ENCODE measurements around the gene OLFM2. TPM values are rescaled to one million over a fixed set of nuclear protein-coding genes. Genes with fewer than 3 reads are reported as not detected.

OLFM2 gene
- total and polyA plus RNA-seq, 9 of the 15 experiments (the other 6 are each of a cell fraction or from before 2014, with no cell fraction given) = 0.10 to 0.33 (median 0.23) TPM; not detected in 4

DNA sequence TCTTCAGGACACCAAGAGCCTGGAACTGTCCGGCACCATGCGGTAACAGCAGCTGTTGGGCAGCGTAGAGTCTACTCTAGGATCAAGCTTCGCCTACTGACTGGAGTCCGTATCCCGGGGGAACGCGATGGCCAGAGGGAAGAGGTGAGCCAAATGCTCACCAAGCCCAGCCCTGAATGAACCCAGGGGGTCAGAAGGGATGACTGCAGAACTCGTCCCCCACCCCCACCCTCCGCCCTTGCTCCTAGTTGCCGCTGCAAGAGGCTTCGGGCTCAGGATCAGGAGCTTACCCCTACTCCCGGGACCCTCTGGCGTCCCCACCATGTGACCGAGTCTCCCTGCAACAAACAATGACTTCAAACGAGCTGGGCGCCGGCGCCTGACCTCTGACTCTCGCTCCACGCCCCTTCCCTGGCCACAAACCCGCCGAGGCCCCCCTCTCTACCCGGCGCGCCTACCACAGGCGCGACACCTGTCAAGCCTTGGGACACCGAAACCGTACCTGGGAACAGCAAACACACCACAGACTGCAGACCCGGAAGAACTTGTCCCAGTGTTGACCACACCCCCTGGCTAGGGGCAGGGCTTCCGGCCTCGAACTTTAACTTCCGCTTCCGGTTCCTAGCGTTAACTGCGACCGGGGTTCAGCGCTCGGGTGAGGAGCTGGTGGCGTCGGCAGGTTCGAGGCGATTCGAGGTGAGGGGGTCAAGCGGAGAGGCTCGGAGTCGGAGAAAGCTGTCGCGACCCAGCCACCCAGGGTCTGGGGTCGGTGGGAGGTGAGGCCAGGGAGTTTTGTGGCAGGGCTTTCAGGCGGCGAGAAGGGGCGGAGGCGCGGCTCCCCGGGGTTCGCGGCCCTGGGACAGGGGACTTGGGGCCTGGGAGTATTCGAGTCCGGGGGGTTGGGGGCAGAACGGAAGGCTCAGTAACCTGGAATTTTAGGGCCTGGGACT, 108.8 kb downstream of the OLFM2 start, which contains the start of gene UBL5 (continued):
- TF ChIP-seq ZNF696 (CRISPR knock-in tag; conservative IDR thresholded peaks at IDR 0.05) (no peak), NR2C1 (IDR thresholded peaks at IDR 0.05) (peak; percentile 99), NR2C1 (tag; IDR thresholded peaks at IDR 0.05) (peak; percentile 99), FOXK2 (conservative IDR thresholded peaks at IDR 0.05 in 1 of 2, IDR thresholded peaks at IDR 0.05 in 1 of 2; ENCODE audit: low read depth in 2 of 2) (peak; percentile 94 to 95), FOXJ3 (CRISPR knock-in tag; IDR thresholded peaks at IDR 0.05) (no peak), ESRRB (CRISPR knock-in tag; IDR thresholded peaks at IDR 0.05; ENCODE audit: borderline replicate concordance) (no peak), ETS2 (tag; IDR thresholded peaks at IDR 0.05; ENCODE audit: borderline replicate concordance, poor library complexity, severe bottlenecking) (no peak), RNF2 (IDR thresholded peaks at IDR 0.05) (no peak), MTA2 (IDR thresholded peaks at IDR 0.05; ENCODE audit: low read depth) (peak; percentile 70), SRF (CRISPR knock-in tag; IDR thresholded peaks at IDR 0.05) (no peak), ZNF764 (CRISPR knock-in tag; IDR thresholded peaks at IDR 0.05; ENCODE audit: low read depth) (no peak), DIDO1 (tag; IDR thresholded peaks at IDR 0.05; ENCODE audit: low read depth) (peak; percentile 95), MGA (IDR thresholded peaks at IDR 0.05) (no peak), JUND (IDR thresholded peaks at IDR 0.05; ENCODE audit: borderline replicate concordance, low read depth, low read length) (peak; percentile 37), JUND (tag; IDR thresholded peaks at IDR 0.05; ENCODE audit: borderline replicate concordance, low read depth, low read length) (peak; percentile 35; the same call in 1 of the 3 replicates), HSF4 (CRISPR knock-in tag; IDR thresholded peaks at IDR 0.05; ENCODE audit: borderline replicate concordance) (no peak)
